HFF-Myc (cell line): ENCODE measurements around the gene GPC5.
"Not testable (repeated sequence)": the region's sequence is repeated elsewhere in the genome, so short reads cannot be mapped to it uniquely, and the experiment has no call there.

Source experiments
- DNase-seq: peaks from one replicate; pipeline ENCODE4 v3.0.0-alpha.2; 2011; ENCODE audit warnings: low read depth; ENCODE audit errors: extremely low read depth
- H3K4me3 ChIP-seq: replicated peaks from 2 replicates; pipeline ENCODE4 v1.5.1; 2011; ENCODE audit warnings: low read depth, mild to moderate bottlenecking, control low read depth, low read length
- TF ChIP-seq, protein P1 (sequence below): IDR thresholded peaks from 2 replicates; pipeline ENCODE4 v1.5.1; 2012; ENCODE audit warnings: mild to moderate bottlenecking, low read depth, low read length, control low read depth; ENCODE audit errors: missing control alignments

Gene GPC5

DNA sequence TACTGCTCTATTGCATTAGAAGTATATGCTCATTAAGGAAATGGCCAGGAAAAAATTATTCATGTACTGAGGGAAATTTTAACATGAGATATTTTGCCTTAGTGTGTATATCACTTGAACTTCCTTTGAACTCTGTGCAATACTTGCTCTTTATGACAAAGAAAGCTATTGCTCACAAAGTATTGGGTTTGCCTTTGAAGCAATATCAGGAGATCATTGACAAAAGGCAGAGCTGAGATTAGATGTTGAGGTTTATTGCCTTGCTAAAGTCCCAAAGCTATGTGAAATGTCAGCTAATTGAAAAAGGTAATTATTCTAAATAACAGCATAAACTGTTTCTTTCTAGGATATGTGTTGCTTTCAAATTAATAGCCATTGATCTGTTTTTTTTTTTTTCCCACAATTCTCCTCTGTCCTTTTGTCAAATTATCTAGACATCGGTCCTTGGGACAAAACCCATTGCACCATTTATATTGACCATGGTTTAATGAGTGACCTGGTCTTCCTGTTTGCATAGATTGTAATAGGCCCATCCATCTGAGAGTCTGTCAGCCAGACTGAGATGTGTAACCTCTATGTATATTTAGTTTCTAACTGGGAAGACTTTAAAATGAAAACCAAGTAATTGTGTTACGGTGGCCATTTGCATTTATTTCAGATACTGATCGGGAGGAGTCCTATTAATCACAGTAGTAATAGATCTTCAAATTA, 1075.5 kb downstream of the GPC5 start:
- no peak for DNase-seq
- H3K4me3 ChIP-seq = no peak overlapping the region
- TF ChIP-seq, protein P1, sequence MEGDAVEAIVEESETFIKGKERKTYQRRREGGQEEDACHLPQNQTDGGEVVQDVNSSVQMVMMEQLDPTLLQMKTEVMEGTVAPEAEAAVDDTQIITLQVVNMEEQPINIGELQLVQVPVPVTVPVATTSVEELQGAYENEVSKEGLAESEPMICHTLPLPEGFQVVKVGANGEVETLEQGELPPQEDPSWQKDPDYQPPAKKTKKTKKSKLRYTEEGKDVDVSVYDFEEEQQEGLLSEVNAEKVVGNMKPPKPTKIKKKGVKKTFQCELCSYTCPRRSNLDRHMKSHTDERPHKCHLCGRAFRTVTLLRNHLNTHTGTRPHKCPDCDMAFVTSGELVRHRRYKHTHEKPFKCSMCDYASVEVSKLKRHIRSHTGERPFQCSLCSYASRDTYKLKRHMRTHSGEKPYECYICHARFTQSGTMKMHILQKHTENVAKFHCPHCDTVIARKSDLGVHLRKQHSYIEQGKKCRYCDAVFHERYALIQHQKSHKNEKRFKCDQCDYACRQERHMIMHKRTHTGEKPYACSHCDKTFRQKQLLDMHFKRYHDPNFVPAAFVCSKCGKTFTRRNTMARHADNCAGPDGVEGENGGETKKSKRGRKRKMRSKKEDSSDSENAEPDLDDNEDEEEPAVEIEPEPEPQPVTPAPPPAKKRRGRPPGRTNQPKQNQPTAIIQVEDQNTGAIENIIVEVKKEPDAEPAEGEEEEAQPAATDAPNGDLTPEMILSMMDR = no peak

DNA sequence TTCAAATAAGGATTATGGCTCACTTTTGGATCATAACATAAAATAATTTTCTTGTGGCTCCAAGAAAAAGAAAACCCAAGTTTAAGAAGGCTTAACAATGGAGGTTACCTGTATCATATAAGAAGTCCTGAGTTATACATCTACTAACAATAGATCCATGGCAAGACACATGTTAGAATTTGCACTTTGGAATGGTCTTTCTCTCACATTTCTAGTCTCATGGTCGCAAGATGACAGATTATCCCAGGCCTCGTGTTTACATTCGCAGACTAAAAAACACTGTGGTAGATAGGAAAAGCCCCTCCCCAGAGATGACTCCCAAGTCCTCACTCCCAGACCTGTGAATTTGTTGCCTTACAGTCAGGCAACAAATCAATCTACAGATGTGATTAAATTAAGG, 1082.0 kb downstream of the GPC5 start:
- TF ChIP-seq, protein P1 = no peak
- H3K4me3 ChIP-seq = no peak overlapping the region
- no peak for DNase-seq

DNA sequence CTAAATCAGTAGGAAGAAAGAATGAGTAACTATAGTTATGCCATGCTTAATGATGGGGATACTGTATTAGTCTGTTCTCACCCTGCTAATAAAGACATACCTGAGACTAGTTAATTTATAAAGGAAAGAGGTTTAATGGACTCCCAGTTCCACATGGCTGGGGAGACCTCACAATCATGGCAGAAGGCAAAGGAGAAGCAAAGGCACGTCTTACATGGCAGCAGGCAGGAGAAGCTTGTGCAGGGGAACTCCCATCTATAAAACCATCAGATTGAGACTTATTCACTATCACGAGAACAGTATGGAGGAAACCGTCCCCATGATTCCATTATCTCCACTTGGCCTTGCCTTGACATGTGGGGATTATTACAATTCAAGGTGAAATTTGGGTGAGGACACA, 1084.4 kb downstream of the GPC5 start:
- not testable (repeated sequence) for DNase-seq

DNA sequence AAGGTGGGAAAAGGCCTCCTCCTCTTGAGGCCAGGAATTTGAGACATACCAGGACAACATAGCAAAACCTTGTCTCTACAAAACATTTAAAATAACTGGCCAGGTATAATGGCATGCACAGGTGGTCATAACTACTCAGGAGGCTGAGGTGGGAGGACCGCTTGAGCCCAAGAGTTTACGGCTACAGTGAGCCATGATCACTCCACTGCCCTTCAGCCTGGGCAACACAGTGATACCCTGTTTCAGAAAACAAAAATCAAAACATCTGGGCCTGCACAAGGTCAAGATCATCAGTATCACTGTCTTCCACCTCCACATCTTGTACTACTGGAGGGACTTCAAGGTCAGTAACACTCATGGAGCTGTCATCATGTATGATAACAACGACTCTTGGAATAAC, 1085.5 kb downstream of the GPC5 start:
- TF ChIP-seq, protein P1 = no peak
- no peak overlapping the region for H3K4me3 ChIP-seq
- no peak for DNase-seq

More for the DNA sequence above, 1084.4 kb downstream of the GPC5 start:
- not testable (repeated sequence) for H3K4me3 ChIP-seq

DNA sequence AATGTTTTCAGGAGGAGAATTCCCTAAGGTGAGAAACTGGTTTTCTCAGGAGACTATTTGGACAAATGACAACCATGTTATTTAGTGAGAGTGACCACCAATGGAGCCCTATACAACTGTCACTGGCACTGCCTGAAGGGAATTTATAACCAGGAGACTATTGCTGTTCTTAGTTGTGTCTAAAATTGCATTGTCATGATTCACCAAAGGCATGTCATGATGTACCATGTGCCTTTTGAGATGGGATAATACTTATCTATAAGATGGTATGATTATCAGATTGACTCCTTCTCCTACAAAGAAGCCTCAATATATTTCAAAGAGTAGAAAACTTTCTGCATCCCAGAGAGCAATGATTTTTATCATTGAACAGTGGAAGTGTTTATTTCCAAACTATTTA, 1088.8 kb downstream of the GPC5 start:
- DNase-seq = no peak
- no peak overlapping the region for H3K4me3 ChIP-seq
- TF ChIP-seq, protein P1 = no peak

DNA sequence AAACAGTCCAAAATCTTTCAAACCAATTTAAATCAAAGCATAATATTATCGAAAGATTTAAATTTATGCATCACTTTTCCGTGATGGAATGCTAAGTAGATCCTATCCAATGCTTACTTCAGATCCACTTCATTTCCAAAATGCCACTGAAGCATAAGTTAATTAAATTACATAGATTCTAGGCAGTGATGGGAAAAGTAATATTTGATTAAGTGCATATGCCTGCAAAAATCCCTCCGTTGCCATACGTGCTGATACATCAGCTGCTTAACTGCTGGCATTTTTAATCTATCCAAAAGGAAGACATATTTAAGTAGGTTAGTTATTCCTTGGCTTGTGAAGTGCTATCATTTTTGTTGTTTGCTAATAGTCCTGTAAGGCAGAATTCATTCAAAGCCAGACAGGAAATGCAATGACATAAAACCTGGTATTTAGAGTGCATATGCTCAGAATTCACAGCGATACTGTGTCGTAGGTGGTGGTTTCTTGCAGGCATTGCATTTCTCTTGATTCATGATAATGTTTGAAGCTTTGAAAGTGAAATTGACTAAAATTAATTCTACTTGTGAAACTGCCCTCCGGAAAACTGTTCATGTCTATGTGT, 1089.9 kb downstream of the GPC5 start:
- H3K4me3 ChIP-seq = no peak overlapping the region
- DNase-seq = no peak
- TF ChIP-seq, protein P1 = no peak

DNA sequence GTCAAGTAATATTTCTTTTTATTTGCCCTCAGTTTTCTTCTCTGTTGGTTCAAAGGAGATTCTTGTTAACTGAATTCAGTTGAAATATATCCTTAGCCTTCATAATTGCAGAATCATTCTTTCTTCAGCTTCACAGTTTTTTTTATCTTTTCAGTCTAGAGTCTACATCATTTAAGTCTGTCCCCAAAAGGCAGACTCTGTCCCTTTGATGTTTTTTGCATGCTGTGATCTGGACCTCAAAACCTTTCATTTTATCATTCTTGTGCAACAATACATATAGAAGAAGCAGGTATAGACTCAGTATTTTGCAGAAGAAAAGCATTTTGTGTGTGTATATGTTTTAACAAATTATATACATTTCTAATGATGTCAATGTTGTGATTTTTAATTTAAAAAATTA, 1093.4 kb downstream of the GPC5 start:
- H3K4me3 ChIP-seq = no peak overlapping the region
- no peak for DNase-seq
- TF ChIP-seq, protein P1 = no peak
